Glutamatergic neuron (in vitro differentiated cells): ENCODE measurements around the gene KRT84. TPM values are rescaled to one million over a fixed set of nuclear protein-coding genes. Genes with fewer than 3 reads are reported as not detected.

ENCODE experiments used
- DNase-seq: peaks from one replicate; pipeline ENCODE4 v3.0.0; 2022
- H3K27ac Mint-ChIP-seq: one replicate; pipeline ENCODE4 v1.8.0; 2020; ENCODE audit warnings: mild to moderate bottlenecking, mixed read lengths, inconsistent platforms; ENCODE audit not compliant: unreplicated experiment
- H3K27me3 Mint-ChIP-seq: one replicate; pipeline ENCODE4 v1.8.0; 2020; ENCODE audit warnings: mild to moderate bottlenecking, moderate library complexity, mixed read lengths, inconsistent platforms; ENCODE audit not compliant: unreplicated experiment
- H3K36me3 Mint-ChIP-seq: one replicate; pipeline ENCODE4 v1.8.0; 2020; ENCODE audit warnings: mild to moderate bottlenecking, mixed read lengths, inconsistent platforms; ENCODE audit not compliant: unreplicated experiment
- H3K4me1 Mint-ChIP-seq: one replicate; pipeline ENCODE4 v1.8.0; 2020; ENCODE audit warnings: mild to moderate bottlenecking, low read depth, mixed read lengths, inconsistent platforms; ENCODE audit not compliant: unreplicated experiment
- H3K4me3 Mint-ChIP-seq: one replicate; pipeline ENCODE4 v1.8.0; 2020; ENCODE audit warnings: mild to moderate bottlenecking, mixed read lengths, inconsistent platforms; ENCODE audit not compliant: unreplicated experiment
- H3K9me3 Mint-ChIP-seq: one replicate; pipeline ENCODE4 v1.8.0; 2020; ENCODE audit warnings: mild to moderate bottlenecking, moderate library complexity, mixed read lengths, inconsistent platforms; ENCODE audit not compliant: unreplicated experiment
- CTCF ChIP-seq: fragments of 200-600 bp; sonication (generic); IDR thresholded peaks from one replicate; pipeline ENCODE4 v1.5.0; 2021; ENCODE audit not compliant: partially characterized antibody, unreplicated experiment
- total RNA-seq: library from RNA; stranded (reverse); fragmentation: NEBNext Ultra II Directional; extraction: Animal tissue kit (Norgen Biotek cat#: 25700); gene quantifications from one replicate; pipeline ENCODE4 v1.2.1, GENCODE V29; 2021; ENCODE audit not compliant: unreplicated experiment

KRT84 gene
- total RNA-seq, 1 donor from 2014 or later: not detected

DNA sequence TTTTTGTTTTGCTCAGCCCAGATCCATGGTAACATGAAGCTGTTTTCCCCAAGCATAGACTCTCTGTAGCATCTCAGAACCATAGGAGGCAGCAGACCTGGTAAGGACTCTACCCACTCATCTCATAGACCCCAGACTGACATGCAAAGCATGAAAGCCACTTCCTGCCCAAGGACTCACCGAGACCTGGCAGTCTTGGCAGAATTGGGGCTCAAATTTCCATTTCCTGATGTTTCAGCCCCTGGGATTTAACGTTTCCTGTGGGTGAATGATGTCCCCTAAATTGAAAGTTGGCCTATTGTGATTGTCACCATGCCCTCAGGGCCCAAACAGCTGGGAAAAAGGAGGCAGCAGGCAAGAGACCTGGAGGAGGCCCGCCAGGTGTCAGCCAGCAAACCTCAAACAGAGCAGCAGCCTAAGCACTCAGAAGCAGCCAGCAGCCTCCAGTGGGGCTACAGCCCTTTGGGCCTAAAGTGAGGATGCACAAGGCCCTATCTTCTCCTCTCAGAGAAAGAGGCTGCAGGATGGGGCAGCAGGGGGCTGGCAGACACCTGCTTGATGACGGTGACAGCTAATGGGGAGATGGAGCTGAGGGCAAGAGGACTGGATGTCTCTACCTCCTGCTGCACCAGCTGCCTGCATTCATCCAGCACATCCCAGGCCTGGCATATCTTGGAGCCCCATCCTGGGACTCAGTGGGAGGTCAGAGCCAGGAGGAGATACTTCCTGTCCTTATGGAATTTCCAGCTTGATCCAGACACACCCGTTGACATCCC is 26.7 kb downstream of the KRT84 start:
- no peak overlapping the region for H3K4me3 Mint-ChIP-seq
- H3K36me3 Mint-ChIP-seq: no peaks in the 10 kb centered on the region
- no peaks in the 10 kb centered on the region for H3K4me1 Mint-ChIP-seq
- no peak for DNase-seq
- H3K9me3 Mint-ChIP-seq: peaks cover 3% of the 10 kb centered on the region
- no peak overlapping the region for H3K27ac Mint-ChIP-seq
- no peak for TF ChIP-seq CTCF
- peaks cover 15% of the 10 kb centered on the region for H3K27me3 Mint-ChIP-seq

GRCh38 chr12:52356762-52357580 is 28.5 kb downstream of the KRT84 start:
- no peak for DNase-seq
- Mint-ChIP-seq H3K4me1 (no peaks in the 10 kb centered on the region), H3K4me3 (no peak overlapping the region), H3K9me3 (peaks cover 3% of the 10 kb centered on the region), H3K27ac (no peak overlapping the region), H3K36me3 (no peaks in the 10 kb centered on the region), H3K27me3 (peaks cover 13% of the 10 kb centered on the region)
- TF ChIP-seq CTCF: no peak

- H3K27ac Mint-ChIP-seq: no peak overlapping the region
- no peak overlapping the region for H3K4me3 Mint-ChIP-seq
- peaks cover 3% of the 10 kb centered on the region for H3K9me3 Mint-ChIP-seq
- no peak for TF ChIP-seq CTCF
- no peak for DNase-seq
- H3K4me1 Mint-ChIP-seq: no peaks in the 10 kb centered on the region
- H3K36me3 Mint-ChIP-seq: no peaks in the 10 kb centered on the region
- H3K27me3 Mint-ChIP-seq: peaks cover 16% of the 10 kb centered on the region
Measured at GRCh38 chr12:52356031-52356761, 29.3 kb downstream of the KRT84 start.

- no peak for TF ChIP-seq CTCF
- DNase-seq: no peak
Measured at GRCh38 chr12:52355176-52355575, 30.3 kb downstream of the KRT84 start.

More at GRCh38 chr12:52355176-52355575, 30.3 kb downstream of the KRT84 start:
- peaks cover 3% of the 10 kb centered on the region for H3K9me3 Mint-ChIP-seq
- H3K4me1 Mint-ChIP-seq: no peaks in the 10 kb centered on the region
- H3K4me3 Mint-ChIP-seq: no peak overlapping the region
- no peaks in the 10 kb centered on the region for H3K36me3 Mint-ChIP-seq
- H3K27ac Mint-ChIP-seq: no peak overlapping the region
- peaks cover 14% of the 10 kb centered on the region for H3K27me3 Mint-ChIP-seq
